Activated B cell treated with CpG ODN at 0.5 μM for 24 hours (primary cell): ENCODE results near the gene RFPL3. TPM values are rescaled to one million over a fixed set of nuclear protein-coding genes. Genes with fewer than 3 reads are reported as not detected.
"Not testable (repeated sequence)": the region's sequence is repeated elsewhere in the genome, so short reads cannot be mapped to it uniquely, and the experiment has no call there.

Experiments
- ATAC-seq: fragments of 200-7000 bp; cut with Tn5 transposase; one replicate; pipeline ENCODE4 v1.10.0; 2021; ENCODE audit warnings: low read depth, mild to moderate bottlenecking, moderate library complexity
- CTCF ChIA-PET: fragments of 350-600 bp; sonication (Branson Sonifier 250); formaldehyde crosslinking; loops from one replicate; lab custom pipeline; 2021; ENCODE audit warnings: antibody characterized with exemption; lab: Charles Lee
- POLR2A ChIA-PET: fragments of 350-600 bp; sonication (Branson Sonifier 250); formaldehyde crosslinking; loops from one replicate; lab custom pipeline; 2021; ENCODE audit warnings: antibody characterized with exemption; lab: Charles Lee
- DNase-seq: peaks from one replicate; pipeline ENCODE4 v3.0.0; 2022
- H3K27ac Mint-ChIP-seq: one replicate; pipeline ENCODE4 v1.8.0; 2020; ENCODE audit warnings: mixed read lengths
- H3K27me3 Mint-ChIP-seq: one replicate; pipeline ENCODE4 v1.8.0; 2021; ENCODE audit warnings: mixed read lengths
- H3K36me3 Mint-ChIP-seq: one replicate; pipeline ENCODE4 v1.8.0; 2021; ENCODE audit warnings: low read depth, mixed read lengths
- H3K4me1 Mint-ChIP-seq: one replicate; pipeline ENCODE4 v1.8.0; 2021; ENCODE audit warnings: mixed read lengths
- H3K4me3 Mint-ChIP-seq: one replicate; pipeline ENCODE4 v1.8.0; 2020; ENCODE audit warnings: mild to moderate bottlenecking, mixed read lengths
- H3K9me3 Mint-ChIP-seq: one replicate; pipeline ENCODE4 v1.8.0; 2020; ENCODE audit warnings: mixed read lengths
- intact Hi-C: fragments of 100-400 bp; cut with micrococcal nuclease; formaldehyde crosslinking; loops from one replicate; pipeline ENCODE4 v1.15.1; 2024
- total RNA-seq: library from RNA; stranded (reverse); gene quantifications from 2 replicates; pipeline ENCODE4 v1.2.3, GENCODE V29; 2022
- TF ChIP-seq, protein P1 (sequence below): fragments of 200-600 bp; IDR thresholded peaks from one replicate; pipeline ENCODE4 v1.8.0; 2022; ENCODE audit warnings: antibody characterized with exemption, mild to moderate bottlenecking

RFPL3 gene
- total RNA-seq, 1 donor from 2014 or later: not detected

DNA sequence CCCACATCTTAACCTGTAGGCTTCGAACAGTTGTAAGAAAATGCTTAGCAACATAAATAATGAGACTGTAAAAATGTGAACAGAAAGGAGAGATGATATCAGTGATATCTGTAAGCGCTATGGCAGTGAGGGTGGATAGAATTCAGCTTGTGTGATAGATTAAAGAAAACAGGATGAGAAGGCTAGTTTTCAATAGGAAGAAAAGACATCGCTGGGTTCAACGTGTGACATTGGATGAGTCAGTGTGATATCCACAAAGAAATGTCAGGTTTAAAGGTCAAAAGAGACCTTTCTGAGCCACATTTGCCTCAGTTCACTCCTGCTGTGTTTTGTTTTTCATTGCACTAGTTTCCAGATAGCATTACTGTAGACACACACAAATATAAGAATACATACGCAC lies 13.7 kb upstream of the RFPL3 start:
- no peaks in the 10 kb centered on the region for H3K9me3 Mint-ChIP-seq
- ATAC-seq: no peak
- intact Hi-C loops: no loop called here
- DNase-seq: no peak
- TF ChIP-seq, protein P1, sequence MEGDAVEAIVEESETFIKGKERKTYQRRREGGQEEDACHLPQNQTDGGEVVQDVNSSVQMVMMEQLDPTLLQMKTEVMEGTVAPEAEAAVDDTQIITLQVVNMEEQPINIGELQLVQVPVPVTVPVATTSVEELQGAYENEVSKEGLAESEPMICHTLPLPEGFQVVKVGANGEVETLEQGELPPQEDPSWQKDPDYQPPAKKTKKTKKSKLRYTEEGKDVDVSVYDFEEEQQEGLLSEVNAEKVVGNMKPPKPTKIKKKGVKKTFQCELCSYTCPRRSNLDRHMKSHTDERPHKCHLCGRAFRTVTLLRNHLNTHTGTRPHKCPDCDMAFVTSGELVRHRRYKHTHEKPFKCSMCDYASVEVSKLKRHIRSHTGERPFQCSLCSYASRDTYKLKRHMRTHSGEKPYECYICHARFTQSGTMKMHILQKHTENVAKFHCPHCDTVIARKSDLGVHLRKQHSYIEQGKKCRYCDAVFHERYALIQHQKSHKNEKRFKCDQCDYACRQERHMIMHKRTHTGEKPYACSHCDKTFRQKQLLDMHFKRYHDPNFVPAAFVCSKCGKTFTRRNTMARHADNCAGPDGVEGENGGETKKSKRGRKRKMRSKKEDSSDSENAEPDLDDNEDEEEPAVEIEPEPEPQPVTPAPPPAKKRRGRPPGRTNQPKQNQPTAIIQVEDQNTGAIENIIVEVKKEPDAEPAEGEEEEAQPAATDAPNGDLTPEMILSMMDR: no peak
- POLR2A ChIA-PET: no interaction called here
- no peaks in the 10 kb centered on the region for H3K4me1 Mint-ChIP-seq
- no peaks in the 10 kb centered on the region for H3K36me3 Mint-ChIP-seq
- H3K27me3 Mint-ChIP-seq: peaks cover 19% of the 10 kb centered on the region
- no peak overlapping the region for H3K4me3 Mint-ChIP-seq
- CTCF ChIA-PET: no interaction called here
- H3K27ac Mint-ChIP-seq: no peak overlapping the region

DNA sequence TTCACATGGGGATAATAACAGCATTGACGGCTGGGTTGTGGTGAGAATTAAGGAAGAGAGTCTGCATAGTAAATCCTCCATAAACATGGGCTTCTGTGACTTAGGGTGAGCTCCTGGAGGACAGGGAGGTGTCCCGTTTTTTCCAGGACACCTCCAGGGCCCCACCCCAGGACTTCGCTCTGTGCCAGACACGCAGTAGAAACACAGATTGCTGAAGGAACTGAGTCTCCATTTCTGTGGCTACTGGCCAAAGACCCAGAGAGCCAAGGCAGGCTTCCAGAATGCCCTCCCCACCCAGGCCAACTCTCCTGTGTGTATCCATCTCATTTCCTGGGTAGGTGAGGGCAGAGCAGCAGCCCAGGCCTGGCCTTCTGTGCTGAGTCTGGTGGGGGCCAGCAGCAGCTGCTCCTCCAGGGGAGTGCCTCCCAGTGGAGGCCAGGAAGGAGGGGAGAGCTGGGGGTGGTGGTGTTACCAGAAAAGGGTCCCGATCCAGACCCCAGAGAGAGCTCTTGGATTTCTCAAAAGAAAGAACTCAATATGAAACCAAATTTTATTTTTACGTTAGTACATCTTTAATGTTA lies 9.5 kb upstream of the RFPL3 start:
- H3K36me3 Mint-ChIP-seq: no peaks in the 10 kb centered on the region

DNA sequence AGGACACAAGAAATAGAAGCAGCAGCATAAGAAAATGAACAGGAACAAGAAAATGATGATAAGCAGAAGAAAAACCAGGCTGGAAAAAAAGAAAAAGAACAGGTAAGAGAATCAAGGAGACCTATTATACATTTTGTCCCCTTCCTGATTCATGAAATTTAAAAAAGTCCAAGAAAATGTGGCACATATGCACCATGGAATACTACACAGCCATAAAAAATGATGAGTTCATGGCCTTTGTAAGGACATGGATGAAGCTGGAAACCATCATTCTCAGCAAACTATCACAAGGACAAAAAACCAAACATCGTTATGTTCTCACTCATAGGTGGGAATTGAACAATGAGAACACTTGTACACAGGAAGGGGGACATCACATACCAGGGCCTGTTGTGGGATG lies 5.8 kb upstream of the RFPL3 start:
- H3K4me1 Mint-ChIP-seq, H3K4me3 Mint-ChIP-seq, H3K27ac Mint-ChIP-seq, H3K27me3 Mint-ChIP-seq, H3K9me3 Mint-ChIP-seq, ATAC-seq, DNase-seq, H3K36me3 Mint-ChIP-seq, POLR2A ChIA-PET, CTCF ChIA-PET, intact Hi-C loops: not testable (repeated sequence)

More for the DNA sequence above, 9.5 kb upstream of the RFPL3 start:
- DNase-seq: no peak
- ChIA-PET POLR2A (no interaction called here), CTCF (no interaction called here)
- TF ChIP-seq, protein P1: no peak
- intact Hi-C loops: no loop called here
- H3K27ac Mint-ChIP-seq: no peak overlapping the region
- peaks cover 4% of the 10 kb centered on the region for H3K9me3 Mint-ChIP-seq
- peaks cover 8% of the 10 kb centered on the region for H3K27me3 Mint-ChIP-seq
- no peak overlapping the region for H3K4me3 Mint-ChIP-seq
- no peak for ATAC-seq
- no peaks in the 10 kb centered on the region for H3K4me1 Mint-ChIP-seq

DNA sequence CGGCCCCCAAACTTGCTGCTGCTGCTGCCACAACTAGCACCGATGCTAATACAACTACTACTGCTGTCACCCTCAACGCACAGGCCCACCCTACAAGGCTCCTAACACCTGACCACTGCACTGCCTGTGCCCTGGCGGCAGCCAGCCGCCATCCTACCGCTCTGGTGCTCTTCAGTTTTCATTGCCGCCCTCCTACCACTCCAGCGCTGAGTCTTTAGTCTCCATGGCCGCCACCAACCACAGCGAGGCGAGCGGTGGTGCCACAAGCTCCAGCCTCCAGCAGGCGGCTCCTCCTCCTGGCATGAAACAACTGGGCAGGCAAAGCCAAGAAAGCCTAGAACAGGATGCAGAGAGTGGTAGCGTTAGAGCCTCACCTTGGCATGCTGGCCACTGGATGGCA lies 5.0 kb upstream of the RFPL3 start:
- no peak for DNase-seq
- H3K27ac Mint-ChIP-seq: no peak overlapping the region
- ATAC-seq: no peak
- H3K36me3 Mint-ChIP-seq: no peaks in the 10 kb centered on the region
- ChIA-PET POLR2A (no interaction called here), CTCF (no interaction called here)
- no peak overlapping the region for H3K4me3 Mint-ChIP-seq
- H3K9me3 Mint-ChIP-seq: peaks cover 4% of the 10 kb centered on the region
- no peaks in the 10 kb centered on the region for H3K27me3 Mint-ChIP-seq
- TF ChIP-seq, protein P1: no peak
- intact Hi-C loops: no loop called here
- no peaks in the 10 kb centered on the region for H3K4me1 Mint-ChIP-seq

DNA sequence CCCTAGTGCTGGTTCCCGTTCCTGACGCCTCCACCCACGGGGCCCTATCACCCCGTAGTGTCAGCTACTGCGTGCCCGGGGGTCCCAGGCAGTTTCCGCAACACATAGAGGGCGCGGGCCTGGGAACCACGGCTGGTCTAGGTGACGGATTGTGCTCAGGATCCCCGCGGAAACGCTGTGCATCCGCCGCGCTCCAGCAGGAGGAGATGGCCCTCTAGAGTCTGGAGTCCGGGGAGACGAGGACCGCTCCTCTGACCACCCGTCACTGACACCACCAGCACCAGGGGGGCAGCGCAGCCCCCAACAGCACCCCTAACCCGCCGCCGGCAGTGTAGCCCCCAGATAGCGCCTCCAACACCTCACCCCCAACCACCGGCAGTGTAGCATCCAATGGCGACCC lies 4.4 kb upstream of the RFPL3 start:
- Mint-ChIP-seq H3K36me3 (no peaks in the 10 kb centered on the region), H3K9me3 (peaks cover 4% of the 10 kb centered on the region), H3K27ac (no peak overlapping the region), H3K4me3 (no peak overlapping the region), H3K27me3 (no peaks in the 10 kb centered on the region), H3K4me1 (no peaks in the 10 kb centered on the region)
- ChIA-PET CTCF (no interaction called here), POLR2A (no interaction called here)
- DNase-seq (no peak), ATAC-seq (no peak)
- intact Hi-C loops: no loop called here
- TF ChIP-seq, protein P1: no peak

DNA sequence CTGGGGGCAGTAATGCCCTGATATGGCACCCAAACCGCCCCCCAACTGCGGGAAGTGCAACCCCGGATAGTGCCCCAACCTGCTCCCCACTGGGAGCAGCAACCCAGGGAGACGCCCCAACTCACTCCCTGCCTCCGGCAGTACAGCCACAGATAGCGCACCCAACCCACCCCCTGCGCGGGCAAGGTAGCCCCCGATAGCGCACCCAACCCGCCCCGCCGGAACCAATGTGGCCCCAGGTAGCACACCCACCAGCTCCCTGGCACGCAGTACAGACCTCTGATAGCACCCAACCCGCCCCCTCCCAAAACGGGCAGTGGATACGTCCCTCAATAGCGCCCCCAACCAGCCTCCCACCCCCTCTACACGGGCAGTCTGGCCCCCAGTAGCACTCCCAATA lies 3.8 kb upstream of the RFPL3 start:
- no peaks in the 10 kb centered on the region for H3K36me3 Mint-ChIP-seq
- TF ChIP-seq, protein P1: no peak
- POLR2A ChIA-PET: no interaction called here
- no peak overlapping the region for H3K4me3 Mint-ChIP-seq
- CTCF ChIA-PET: no interaction called here
- ATAC-seq: no peak
- H3K27me3 Mint-ChIP-seq: no peaks in the 10 kb centered on the region
- no peak for DNase-seq
- H3K27ac Mint-ChIP-seq: no peak overlapping the region
- H3K4me1 Mint-ChIP-seq: no peaks in the 10 kb centered on the region
- peaks cover 4% of the 10 kb centered on the region for H3K9me3 Mint-ChIP-seq
- intact Hi-C loops: no loop called here
